NCI-H1436 treated with DMSO at 0.1 percent for 48 hours (cell line): Measurements from ENCODE around the gene MARCHF9.
A peak's percentile ranks its signal among the peaks of the same experiment; 100 is the strongest.

Experiments
- DNase-seq: peaks from one replicate; lab custom pipeline; 2025; lab: John Stamatoyannopoulos, UW

Gene MARCHF9

GRCh38 chr12:57724003-57724935, 30.6 kb upstream of the MARCHF9 start:
- no peak for DNase-seq

- DNase-seq = no peak
Observed at GRCh38 chr12:57724936-57725740, 29.8 kb upstream of the MARCHF9 start.

GRCh38 chr12:57725851-57726150, 29.1 kb upstream of the MARCHF9 start:
- DNase-seq = no peak

GRCh38 chr12:57726151-57726883, 28.6 kb upstream of the MARCHF9 start:
- peak; percentile 40 for DNase-seq

GRCh38 chr12:57726884-57727757, 27.8 kb upstream of the MARCHF9 start:
- DNase-seq = no peak

- no peak for DNase-seq
Observed at GRCh38 chr12:57727758-57728395, 27.0 kb upstream of the MARCHF9 start.

GRCh38 chr12:57729321-57729844, 25.5 kb upstream of the MARCHF9 start:
- no peak for DNase-seq

- no peak for DNase-seq
Observed at GRCh38 chr12:57730336-57731067, 24.4 kb upstream of the MARCHF9 start.

- no peak for DNase-seq
Observed at GRCh38 chr12:57731411-57732080, 23.4 kb upstream of the MARCHF9 start.

- DNase-seq = no peak
Observed at GRCh38 chr12:57732270-57732669, 22.6 kb upstream of the MARCHF9 start.

- DNase-seq = no peak
Observed at GRCh38 chr12:57732726-57733593, 21.9 kb upstream of the MARCHF9 start.

- DNase-seq = no peak
Observed at GRCh38 chr12:57733928-57734327, 21.0 kb upstream of the MARCHF9 start.

- DNase-seq = no peak
Observed at GRCh38 chr12:57734591-57734990, 20.3 kb upstream of the MARCHF9 start.

- no peak for DNase-seq
Observed at GRCh38 chr12:57735198-57735855, 19.6 kb upstream of the MARCHF9 start.

- no peak for DNase-seq
Observed at GRCh38 chr12:57735952-57736740, 18.8 kb upstream of the MARCHF9 start.

GRCh38 chr12:57736741-57737466, 18.0 kb upstream of the MARCHF9 start:
- DNase-seq = no peak
